Activated B cell treated with CpG ODN at 0.5 μM for 24 hours (primary cell): ENCODE results near the gene RELCH. TPM values are rescaled to one million over a fixed set of nuclear protein-coding genes. Genes with fewer than 3 reads are reported as not detected.
A peak's percentile ranks its signal among the peaks of the same experiment; 100 is the strongest.

Experiments used
- ATAC-seq: fragments of 200-7000 bp; cut with Tn5 transposase; one replicate; pipeline ENCODE4 v1.10.0; 2021; ENCODE audit warnings: low read depth, mild to moderate bottlenecking, moderate library complexity
- CTCF ChIA-PET: fragments of 350-600 bp; sonication (Branson Sonifier 250); formaldehyde crosslinking; loops from one replicate; lab custom pipeline; 2021; ENCODE audit warnings: antibody characterized with exemption; lab: Charles Lee
- POLR2A ChIA-PET: fragments of 350-600 bp; sonication (Branson Sonifier 250); formaldehyde crosslinking; loops from one replicate; lab custom pipeline; 2021; ENCODE audit warnings: antibody characterized with exemption; lab: Charles Lee
- DNase-seq: peaks from one replicate; pipeline ENCODE4 v3.0.0; 2022
- H3K27ac Mint-ChIP-seq: one replicate; pipeline ENCODE4 v1.8.0; 2020; ENCODE audit warnings: mixed read lengths
- H3K27me3 Mint-ChIP-seq: one replicate; pipeline ENCODE4 v1.8.0; 2021; ENCODE audit warnings: mixed read lengths
- H3K36me3 Mint-ChIP-seq: one replicate; pipeline ENCODE4 v1.8.0; 2021; ENCODE audit warnings: low read depth, mixed read lengths
- H3K4me1 Mint-ChIP-seq: one replicate; pipeline ENCODE4 v1.8.0; 2021; ENCODE audit warnings: mixed read lengths
- H3K4me3 Mint-ChIP-seq: one replicate; pipeline ENCODE4 v1.8.0; 2020; ENCODE audit warnings: mild to moderate bottlenecking, mixed read lengths
- H3K9me3 Mint-ChIP-seq: one replicate; pipeline ENCODE4 v1.8.0; 2020; ENCODE audit warnings: mixed read lengths
- CTCF ChIP-seq: fragments of 200-600 bp; IDR thresholded peaks from one replicate; pipeline ENCODE4 v1.8.0; 2022; ENCODE audit warnings: antibody characterized with exemption, mild to moderate bottlenecking
- intact Hi-C: fragments of 100-400 bp; cut with micrococcal nuclease; formaldehyde crosslinking; loops from one replicate; pipeline ENCODE4 v1.15.1; 2024
- total RNA-seq: library from RNA; stranded (reverse); gene quantifications from 2 replicates; pipeline ENCODE4 v1.2.3, GENCODE V29; 2022

RELCH gene
- total RNA-seq, 1 donor from 2014 or later: 59.0 TPM

- CTCF ChIA-PET: no interaction called here
- H3K4me3 Mint-ChIP-seq: no peak overlapping the region
- no peaks in the 10 kb centered on the region for H3K9me3 Mint-ChIP-seq
- POLR2A ChIA-PET: no interaction called here
- no peak for DNase-seq
- no peaks in the 10 kb centered on the region for H3K36me3 Mint-ChIP-seq
- H3K4me1 Mint-ChIP-seq: no peaks in the 10 kb centered on the region
- TF ChIP-seq CTCF: no peak
- H3K27me3 Mint-ChIP-seq: peaks cover 14% of the 10 kb centered on the region
- intact Hi-C loops: no loop called here
- no peak for ATAC-seq
- no peak overlapping the region for H3K27ac Mint-ChIP-seq
Measured at GRCh38 chr18:62343316-62343715, 156.3 kb downstream of the RELCH start.

GRCh38 chr18:62345909-62346308 lies 158.9 kb downstream of the RELCH start:
- ChIA-PET CTCF (no interaction called here), POLR2A (no interaction called here)
- no peak overlapping the region for H3K27ac Mint-ChIP-seq
- peaks cover 10% of the 10 kb centered on the region for H3K27me3 Mint-ChIP-seq
- H3K9me3 Mint-ChIP-seq: no peaks in the 10 kb centered on the region
- ATAC-seq: peak; percentile 21
- intact Hi-C loops: no loop called here
- no peaks in the 10 kb centered on the region for H3K36me3 Mint-ChIP-seq
- TF ChIP-seq CTCF: no peak
- DNase-seq: no peak
- no peak overlapping the region for H3K4me3 Mint-ChIP-seq
- H3K4me1 Mint-ChIP-seq: no peaks in the 10 kb centered on the region

- H3K4me3 Mint-ChIP-seq: no peak overlapping the region
- CTCF ChIA-PET: no interaction called here
Measured at GRCh38 chr18:62346333-62347088, 159.5 kb downstream of the RELCH start.

GRCh38 chr18:62347089-62347506 lies 160.0 kb downstream of the RELCH start:
- H3K4me1 Mint-ChIP-seq: no peaks in the 10 kb centered on the region
- TF ChIP-seq CTCF: no peak
- DNase-seq (no peak), ATAC-seq (no peak)
- H3K4me3 Mint-ChIP-seq: no peak overlapping the region
- POLR2A ChIA-PET: no interaction called here
- no peaks in the 10 kb centered on the region for H3K9me3 Mint-ChIP-seq
- intact Hi-C loops: no loop called here
- CTCF ChIA-PET: no interaction called here
- H3K27ac Mint-ChIP-seq: no peak overlapping the region
- H3K36me3 Mint-ChIP-seq: no peaks in the 10 kb centered on the region
- peaks cover 5% of the 10 kb centered on the region for H3K27me3 Mint-ChIP-seq

More at GRCh38 chr18:62346333-62347088, 159.5 kb downstream of the RELCH start:
- Mint-ChIP-seq H3K27ac (no peak overlapping the region), H3K36me3 (no peaks in the 10 kb centered on the region), H3K9me3 (no peaks in the 10 kb centered on the region), H3K4me1 (no peaks in the 10 kb centered on the region), H3K27me3 (peaks cover 6% of the 10 kb centered on the region)
- TF ChIP-seq CTCF: no peak
- ATAC-seq (no peak), DNase-seq (no peak)
- intact Hi-C loops: no loop called here
- POLR2A ChIA-PET: no interaction called here

- Mint-ChIP-seq H3K27ac (no peak overlapping the region), H3K36me3 (no peaks in the 10 kb centered on the region), H3K27me3 (peaks cover 5% of the 10 kb centered on the region), H3K9me3 (no peaks in the 10 kb centered on the region), H3K4me1 (no peaks in the 10 kb centered on the region), H3K4me3 (no peak overlapping the region)
- POLR2A ChIA-PET: no interaction called here
- intact Hi-C loops: no loop called here
- no peak for ATAC-seq
- TF ChIP-seq CTCF: no peak
- DNase-seq: no peak
- CTCF ChIA-PET: no interaction called here
Measured at GRCh38 chr18:62348474-62348873, 161.4 kb downstream of the RELCH start.
